ENCODE measurements around the gene DCBLD2. TPM values are rescaled to one million over a fixed set of nuclear protein-coding genes. Genes with fewer than 3 reads are reported as not detected.

DCBLD2 gene
- total and polyA plus RNA-seq, 9 of the 15 experiments (the other 6 are each of a cell fraction or from before 2014, with no cell fraction given): 2.7 to 14.6 (median 7.4) TPM

DNA sequence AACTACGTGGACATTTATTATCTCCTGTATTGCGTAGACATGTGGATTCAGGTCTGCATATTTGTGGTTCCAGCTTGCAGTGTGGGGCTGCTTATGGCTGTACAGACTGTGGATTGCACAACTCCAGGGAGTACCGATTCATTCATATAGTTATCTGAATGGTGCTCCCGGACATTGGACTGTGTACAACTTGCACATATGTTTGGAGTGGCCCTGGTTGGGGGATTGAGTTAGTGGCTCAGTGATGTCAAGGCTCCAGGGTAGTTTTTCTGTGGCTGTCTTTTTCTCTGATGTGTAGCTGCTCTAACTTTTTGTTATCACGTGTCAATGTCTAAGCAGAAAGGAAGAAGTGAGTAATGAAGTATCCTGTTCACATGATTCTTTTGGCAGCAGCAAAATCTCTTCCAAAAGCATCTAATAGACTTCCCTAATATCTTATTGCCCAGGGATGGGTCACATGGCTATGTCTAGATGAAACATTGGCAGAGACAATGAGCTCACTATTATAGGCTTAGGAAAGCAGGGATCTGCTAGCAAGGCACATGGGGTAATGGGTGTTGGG is 122.6 kb downstream of the DCBLD2 start:
- ATAC-seq: no peak
- DNase-seq (ENCODE audit: extremely low read depth in 1 of 4, low spot score in 3 of 4): no peak
- no peaks in the 10 kb centered on the region for H3K9me1 ChIP-seq (ENCODE audit: control insufficient read depth, insufficient read depth, low read length)

DNA sequence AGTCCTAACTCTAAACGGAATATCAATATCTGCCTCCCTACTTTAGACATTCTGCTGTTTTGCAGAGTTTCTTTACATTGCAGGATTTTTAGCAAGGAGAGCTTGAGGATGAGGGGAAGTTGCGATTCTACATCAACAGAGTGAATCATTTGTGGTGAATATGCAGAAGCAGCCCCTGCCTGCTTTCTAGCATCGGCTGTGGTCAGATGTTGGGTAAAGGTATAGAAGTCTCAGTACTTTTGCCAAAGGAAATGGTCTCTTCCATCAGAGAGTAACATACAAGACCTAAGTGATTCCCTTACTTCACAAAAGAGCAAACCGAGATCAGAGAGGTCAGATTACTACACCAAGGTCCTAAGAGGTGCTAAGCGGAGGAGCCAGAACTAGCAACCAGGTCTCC is 123.1 kb downstream of the DCBLD2 start:
- H3K4me2 ChIP-seq (ENCODE audit: insufficient read depth, low read length): no peak overlapping the region
- FAIRE-seq (no peak), ATAC-seq (no peak), DNase-seq (ENCODE audit: extremely low read depth in 1 of 4, low spot score in 3 of 4) (no peak)
- POLR2A ChIA-PET: no interaction called here
- no peaks in the 10 kb centered on the region for H3K9me3 ChIP-seq (replicated peaks; ENCODE audit: control insufficient read depth, insufficient read depth, low read depth, low read length)
- CTCF ChIA-PET (ENCODE audit: low intra/inter-chr PET ratio): no interaction called here
- H3K27ac ChIP-seq (ENCODE audit: extremely low read depth, low read depth, low read length): no peak overlapping the region
- H3K9me1 ChIP-seq (ENCODE audit: control insufficient read depth, insufficient read depth, low read length): no peaks in the 10 kb centered on the region
- no peaks in the 10 kb centered on the region for H3K36me3 ChIP-seq (ENCODE audit: control insufficient read depth, insufficient read depth, low read length)
- H3K27me3 ChIP-seq (ENCODE audit: control insufficient read depth in 2 of 2, insufficient read depth in 2 of 2, low read length in 2 of 2): no peaks in the 10 kb centered on the region; a peak in 1 of 5 replicates
- no peaks in the 10 kb centered on the region for H4K20me1 ChIP-seq (replicated peaks; ENCODE audit: control insufficient read depth, insufficient read depth, low read length)
- in situ Hi-C loops (cut with MboI) (no loop called here), intact Hi-C loops (cut with micrococcal nuclease) (no loop called here)
- 2% methylated on average over 5 of the region's 5 CpGs for whole genome bisulfite sequencing (ENCODE audit: insufficient coverage, low coverage, missing lambda C conversion rate)
- H3K4me3 ChIP-seq: no peak overlapping the region
- no TSS peak for BruUV-seq (replicated peaks)
- no peaks in the 10 kb centered on the region for H3K79me2 ChIP-seq (ENCODE audit: control insufficient read depth, insufficient read depth, low read length)
- no peaks in the 10 kb centered on the region for H3K4me1 ChIP-seq (replicated peaks in 1 of 2; ENCODE audit: control insufficient read depth in 2 of 2, insufficient read depth in 2 of 2, low read length in 2 of 2)
- no peak overlapping the region for H3K9ac ChIP-seq (ENCODE audit: insufficient read depth in 1 of 2, low read depth in 2 of 2, low read length in 2 of 2)
- H2AFZ ChIP-seq (ENCODE audit: low read depth, low read length): no peak overlapping the region
- TF ChIP-seq, protein P1, sequence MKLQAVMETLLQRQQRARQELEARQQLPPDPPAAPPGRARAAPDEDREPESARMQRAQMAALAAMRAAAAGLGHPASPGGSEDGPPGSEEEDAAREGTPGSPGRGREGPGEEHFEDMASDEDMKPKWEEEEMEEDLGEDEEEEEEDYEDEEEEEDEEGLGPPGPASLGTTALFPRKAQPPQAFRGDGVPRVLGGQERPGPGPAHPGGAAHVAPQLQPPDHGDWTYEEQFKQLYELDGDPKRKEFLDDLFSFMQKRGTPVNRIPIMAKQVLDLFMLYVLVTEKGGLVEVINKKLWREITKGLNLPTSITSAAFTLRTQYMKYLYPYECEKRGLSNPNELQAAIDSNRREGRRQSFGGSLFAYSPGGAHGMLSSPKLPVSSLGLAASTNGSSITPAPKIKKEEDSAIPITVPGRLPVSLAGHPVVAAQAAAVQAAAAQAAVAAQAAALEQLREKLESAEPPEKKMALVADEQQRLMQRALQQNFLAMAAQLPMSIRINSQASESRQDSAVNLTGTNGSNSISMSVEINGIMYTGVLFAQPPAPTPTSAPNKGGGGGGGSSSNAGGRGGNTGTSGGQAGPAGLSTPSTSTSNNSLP (IDR thresholded peaks at IDR 0.05; ENCODE audit: borderline replicate concordance, low read depth, low read length): no peak
- no peak for TF ChIP-seq JUN (IDR thresholded peaks at IDR 0.05; ENCODE audit: borderline replicate concordance, low read depth, low read length)
- no peak for TF ChIP-seq JUN (CRISPR knock-in tag; IDR thresholded peaks at IDR 0.05; ENCODE audit: borderline replicate concordance)
- TF ChIP-seq MXI1 (IDR thresholded peaks at IDR 0.05; ENCODE audit: low read depth, low read length): no peak
- TF ChIP-seq, protein P2, sequence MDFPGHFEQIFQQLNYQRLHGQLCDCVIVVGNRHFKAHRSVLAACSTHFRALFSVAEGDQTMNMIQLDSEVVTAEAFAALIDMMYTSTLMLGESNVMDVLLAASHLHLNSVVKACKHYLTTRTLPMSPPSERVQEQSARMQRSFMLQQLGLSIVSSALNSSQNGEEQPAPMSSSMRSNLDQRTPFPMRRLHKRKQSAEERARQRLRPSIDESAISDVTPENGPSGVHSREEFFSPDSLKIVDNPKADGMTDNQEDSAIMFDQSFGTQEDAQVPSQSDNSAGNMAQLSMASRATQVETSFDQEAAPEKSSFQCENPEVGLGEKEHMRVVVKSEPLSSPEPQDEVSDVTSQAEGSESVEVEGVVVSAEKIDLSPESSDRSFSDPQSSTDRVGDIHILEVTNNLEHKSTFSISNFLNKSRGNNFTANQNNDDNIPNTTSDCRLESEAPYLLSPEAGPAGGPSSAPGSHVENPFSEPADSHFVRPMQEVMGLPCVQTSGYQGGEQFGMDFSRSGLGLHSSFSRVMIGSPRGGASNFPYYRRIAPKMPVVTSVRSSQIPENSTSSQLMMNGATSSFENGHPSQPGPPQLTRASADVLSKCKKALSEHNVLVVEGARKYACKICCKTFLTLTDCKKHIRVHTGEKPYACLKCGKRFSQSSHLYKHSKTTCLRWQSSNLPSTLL (IDR thresholded peaks at IDR 0.05): no peak
- no peak for TF ChIP-seq EGR1 (conservative IDR thresholded peaks at IDR 0.05)
- TF ChIP-seq CBX1 (IDR thresholded peaks at IDR 0.05; ENCODE audit: low read depth): no peak
- no peak for TF ChIP-seq PHTF2 (CRISPR knock-in tag; IDR thresholded peaks at IDR 0.05)
- no peak for TF ChIP-seq ZBTB17 (CRISPR knock-in tag; IDR thresholded peaks at IDR 0.05)
- no peak for TF ChIP-seq TBL1XR1 (IDR thresholded peaks at IDR 0.05; ENCODE audit: low read length in 2 of 2)
- TF ChIP-seq EP400 (IDR thresholded peaks at IDR 0.05): no peak
- TF ChIP-seq LCOR (CRISPR knock-in tag; IDR thresholded peaks at IDR 0.05): no peak

More for the DNA sequence above, 122.6 kb downstream of the DCBLD2 start:
- Histone ChIP-seq H2AFZ (ENCODE audit: low read depth, low read length) (no peak overlapping the region), H4K20me1 (replicated peaks; ENCODE audit: control insufficient read depth, insufficient read depth, low read length) (no peaks in the 10 kb centered on the region), H3K9me3 (replicated peaks; ENCODE audit: control insufficient read depth, insufficient read depth, low read depth, low read length) (no peaks in the 10 kb centered on the region), H3K4me1 (replicated peaks in 1 of 2; ENCODE audit: control insufficient read depth in 2 of 2, insufficient read depth in 2 of 2, low read length in 2 of 2) (no peaks in the 10 kb centered on the region), H3K4me2 (ENCODE audit: insufficient read depth, low read length) (no peak overlapping the region), H3K36me3 (ENCODE audit: control insufficient read depth, insufficient read depth, low read length) (no peaks in the 10 kb centered on the region), H3K9ac (ENCODE audit: insufficient read depth in 1 of 2, low read depth in 2 of 2, low read length in 2 of 2) (no peak overlapping the region), H3K27ac (ENCODE audit: extremely low read depth, low read depth, low read length) (no peak overlapping the region), H3K27me3 (ENCODE audit: control insufficient read depth in 2 of 2, insufficient read depth in 2 of 2, low read length in 2 of 2) (peaks cover 0 to under 1% of the 10 kb centered on the region in 2 experiments; a peak in 1 of 5 replicates), H3K79me2 (ENCODE audit: control insufficient read depth, insufficient read depth, low read length) (no peaks in the 10 kb centered on the region), H3K4me3 (no peak overlapping the region)
- no TSS peak for BruUV-seq (replicated peaks)
- intact Hi-C loops (cut with micrococcal nuclease): no loop called here
- WGBS (ENCODE audit: insufficient coverage, low coverage, missing lambda C conversion rate): 0% methylated on average over 5 of the region's 5 CpGs
- ChIA-PET POLR2A (no interaction called here), CTCF (ENCODE audit: low intra/inter-chr PET ratio) (no interaction called here)
- TF ChIP-seq SRSF9 (IDR thresholded peaks at IDR 0.05; ENCODE audit: borderline replicate concordance, low read depth, low read length): no peak
- TF ChIP-seq CEBPB (tag; IDR thresholded peaks at IDR 0.05): peak; percentile 36; the same call in 1 of the 2 replicates
- TF ChIP-seq CEBPG (CRISPR knock-in tag; IDR thresholded peaks at IDR 0.05): no peak
- peak in 1 of 2 experiments; percentile 44; a peak in 2 of 4 replicates for TF ChIP-seq CEBPG (tag; conservative IDR thresholded peaks at IDR 0.05 in 1 of 2, IDR thresholded peaks at IDR 0.05 in 1 of 2)
- no peak for FAIRE-seq
- in situ Hi-C loops (cut with MboI): no loop called here
